HG03342 (cell line): ENCODE results near the gene MTF2.
"Not testable (repeated sequence)": the region's sequence is repeated elsewhere in the genome, so short reads cannot be mapped to it uniquely, and the experiment has no call there.

ENCODE experiments used
- ATAC-seq: cut with Tn5 transposase; IDR thresholded peaks from one replicate; pipeline ENCODE4 v1.9.1; 2021; ENCODE audit warnings: mild to moderate bottlenecking, moderate library complexity; ENCODE audit not compliant: unreplicated experiment

The MTF2 gene

DNA sequence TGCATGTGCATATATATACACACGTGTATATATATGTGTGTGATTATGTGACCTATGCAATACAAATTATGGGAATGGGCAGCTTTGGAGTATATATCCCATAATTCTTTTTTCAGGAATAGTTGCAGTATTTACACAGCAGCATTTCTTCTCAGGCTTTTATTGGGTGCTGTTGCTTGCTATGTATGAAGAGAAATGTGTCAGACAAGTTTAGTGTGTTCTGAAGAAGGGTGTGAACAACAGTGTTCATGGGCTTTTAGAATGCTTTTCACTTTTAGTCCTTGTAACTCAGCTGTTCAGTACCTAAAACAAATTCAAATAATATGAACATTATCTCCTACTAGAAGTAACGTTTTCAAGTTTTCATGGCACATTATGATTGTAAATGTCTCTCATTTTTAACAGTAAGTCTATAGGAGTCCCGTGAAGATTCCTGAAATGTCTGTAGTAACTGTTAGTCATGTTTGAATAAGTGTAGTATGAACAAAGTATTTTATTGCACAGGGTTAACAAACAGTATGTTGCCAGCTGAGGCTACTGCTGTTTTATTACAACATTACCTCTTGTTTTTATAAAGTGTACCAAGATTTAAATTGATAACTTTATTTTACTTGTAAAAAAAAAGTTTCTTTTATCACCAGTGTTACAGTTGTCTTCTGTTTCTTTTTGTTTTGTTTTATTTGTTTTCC, 58.7 kb downstream of the MTF2 start:
- ATAC-seq: no peak

DNA sequence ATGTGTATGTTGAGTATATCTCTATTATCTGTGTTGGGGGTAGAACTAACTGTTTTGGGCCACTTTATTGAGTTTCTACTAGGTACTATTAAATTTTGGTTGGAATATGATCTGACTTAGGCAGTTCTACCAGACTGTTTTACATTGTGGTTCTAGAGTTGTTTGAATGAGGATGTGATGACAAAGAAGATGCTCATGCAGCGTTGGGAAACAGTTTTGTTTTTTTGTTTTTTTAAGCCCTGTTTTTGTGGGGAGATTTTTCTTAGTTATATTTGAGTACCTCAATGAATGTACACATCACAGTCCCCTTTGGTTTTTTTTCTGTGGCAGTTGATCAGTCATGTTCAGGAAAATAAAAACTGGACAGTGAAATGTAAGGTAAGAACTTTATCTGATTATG, 61.0 kb downstream of the MTF2 start:
- ATAC-seq: no peak

DNA sequence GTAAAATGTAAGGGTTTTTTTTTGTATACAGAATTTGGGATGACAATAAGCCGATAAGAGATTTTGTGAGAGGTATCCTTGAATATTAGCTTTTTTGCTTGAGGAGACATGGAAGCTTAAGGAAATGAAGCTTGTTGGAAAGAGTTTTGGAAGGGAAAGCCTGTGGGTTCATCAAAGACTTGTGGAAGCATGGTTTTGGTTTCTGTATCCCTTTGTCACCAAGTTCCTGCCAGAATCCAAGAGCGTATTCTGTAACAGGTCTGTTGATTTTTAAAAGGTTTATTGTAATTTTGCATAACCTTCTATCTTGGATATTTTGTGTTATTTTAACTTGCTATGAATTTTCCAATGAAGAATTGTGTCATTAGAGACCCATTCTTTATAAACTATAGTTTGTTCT, 63.1 kb downstream of the MTF2 start:
- no peak for ATAC-seq

DNA sequence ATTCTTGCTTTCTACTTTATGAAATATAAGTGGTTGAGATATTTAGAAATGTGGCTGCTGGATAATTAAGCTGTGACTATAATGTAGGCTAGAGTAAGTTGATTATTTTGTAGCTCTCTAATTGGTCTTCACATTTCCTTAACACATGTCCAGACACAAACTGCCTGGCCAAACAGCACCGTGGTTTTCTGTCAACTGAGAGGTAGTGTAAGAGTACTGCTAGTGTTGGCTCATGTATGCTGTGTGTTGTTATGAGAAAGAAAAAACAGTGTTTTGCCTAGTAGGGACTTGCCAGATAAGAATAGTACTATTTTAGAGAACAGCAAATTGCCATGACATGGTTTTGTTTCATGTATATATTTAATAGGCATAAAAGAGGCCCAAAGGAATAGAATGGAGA, 64.1 kb downstream of the MTF2 start:
- no peak for ATAC-seq

DNA sequence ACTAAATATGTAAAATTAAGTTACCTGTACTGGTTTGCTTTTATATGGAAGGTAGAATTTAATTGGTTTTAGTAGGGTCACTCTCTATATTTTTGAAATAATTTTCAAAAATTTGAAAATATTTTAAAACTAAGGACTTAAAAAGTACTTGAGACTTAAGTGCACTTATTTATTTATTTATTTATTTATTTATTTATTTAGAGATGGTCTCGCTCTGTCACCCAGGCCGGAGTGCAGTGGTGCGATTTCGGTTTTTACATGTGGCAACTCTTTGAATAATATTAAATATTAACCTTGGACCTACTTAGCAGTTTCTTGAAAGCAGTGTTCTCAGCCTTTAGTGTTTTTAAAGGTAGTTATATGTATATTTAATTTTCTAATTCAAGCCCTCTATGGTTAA, 64.7 kb downstream of the MTF2 start:
- no peak for ATAC-seq

DNA sequence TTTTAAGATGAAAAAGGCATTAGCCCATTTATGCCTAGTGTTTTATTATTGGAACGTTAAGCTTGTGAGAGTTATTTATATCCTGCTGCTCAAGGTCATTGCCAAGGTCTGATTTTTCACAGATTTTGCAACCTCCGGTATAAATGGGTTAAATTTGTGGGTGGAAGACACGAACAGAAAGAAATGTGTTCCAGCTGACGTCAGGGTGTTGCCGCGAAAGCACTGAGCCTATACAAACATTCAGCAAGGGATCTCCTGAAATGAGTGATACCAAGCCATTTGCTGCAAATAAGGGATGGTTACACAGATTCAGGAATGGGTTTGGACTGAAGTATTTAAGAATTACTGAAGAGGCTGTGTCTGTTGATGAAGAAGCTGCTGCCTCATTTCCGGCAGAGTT, 68.9 kb downstream of the MTF2 start:
- ATAC-seq: no peak

DNA sequence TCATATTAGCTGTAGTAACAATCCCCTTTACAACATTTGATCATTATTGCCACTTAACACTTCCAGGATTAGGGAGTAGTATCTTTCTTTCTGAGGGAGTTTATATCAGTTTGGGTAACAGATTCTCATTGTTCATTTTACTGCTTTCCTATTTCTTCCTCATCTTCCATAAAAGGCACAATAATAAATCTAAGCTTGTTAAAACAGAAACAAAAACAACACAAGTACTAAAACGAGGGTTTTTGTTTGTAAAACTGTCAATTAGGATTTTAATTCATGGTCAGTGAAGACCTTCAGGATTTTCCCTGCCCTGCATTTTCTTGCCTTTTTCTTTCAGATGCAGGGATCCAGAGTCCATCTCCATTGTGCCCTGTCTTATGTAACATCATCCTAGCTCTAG, 71.6 kb downstream of the MTF2 start:
- no peak for ATAC-seq

DNA sequence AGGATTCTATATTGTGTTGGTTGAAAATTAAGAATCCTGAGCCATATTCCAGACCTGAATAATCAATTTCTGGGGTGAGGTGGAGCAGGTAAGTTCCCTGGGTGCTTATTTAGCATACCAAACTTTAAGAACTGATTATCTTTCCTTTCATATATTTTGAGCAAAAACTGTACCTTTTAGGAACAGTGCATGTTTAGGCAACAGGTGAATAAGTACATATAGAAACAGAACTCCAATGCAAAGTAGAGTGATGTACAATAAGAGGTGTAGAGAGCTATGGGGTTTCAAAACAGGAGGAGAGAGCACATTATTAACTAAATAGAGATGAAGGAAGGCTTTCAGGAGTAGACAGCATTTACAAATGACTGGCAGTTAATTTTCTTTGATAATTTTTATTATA, 72.4 kb downstream of the MTF2 start:
- no peak for ATAC-seq

DNA sequence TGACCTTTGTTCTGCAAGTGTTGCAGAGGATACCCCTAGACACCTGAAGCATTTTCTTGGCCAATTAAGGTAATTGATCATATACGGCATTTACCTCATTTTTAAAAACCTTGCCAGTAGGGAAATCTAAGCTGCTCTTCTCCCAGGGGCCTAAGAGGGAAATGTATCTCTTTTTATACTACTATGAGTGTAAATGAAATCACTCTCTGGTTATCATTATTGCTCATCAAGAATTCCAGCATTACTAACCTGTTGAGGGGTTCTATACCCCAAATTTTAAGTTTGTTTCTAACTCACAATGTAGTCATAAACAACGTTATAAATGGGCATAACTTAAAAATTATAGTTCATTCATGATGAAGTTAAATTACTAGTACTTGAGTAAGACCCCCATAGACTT, 73.8 kb downstream of the MTF2 start:
- no peak for ATAC-seq

DNA sequence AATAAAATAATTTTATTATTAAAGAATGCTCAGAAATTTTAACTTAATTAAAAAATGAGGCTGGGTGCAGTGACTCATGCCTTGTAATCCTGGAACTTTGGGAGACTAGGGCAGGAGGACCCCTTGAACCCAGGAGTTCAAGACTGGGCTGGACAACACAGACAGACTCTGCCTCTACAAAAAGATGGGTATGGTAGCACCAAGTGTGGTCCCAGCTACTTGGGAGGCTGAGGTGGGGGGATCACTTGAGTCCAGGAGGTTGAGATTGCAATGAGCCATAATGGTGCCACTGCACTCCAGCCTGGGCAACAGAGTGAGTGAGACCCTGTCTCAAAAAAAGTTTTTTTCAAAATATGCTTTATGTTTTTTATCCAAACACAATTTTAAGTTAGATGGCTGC, 75.8 kb downstream of the MTF2 start:
- no peak for ATAC-seq

DNA sequence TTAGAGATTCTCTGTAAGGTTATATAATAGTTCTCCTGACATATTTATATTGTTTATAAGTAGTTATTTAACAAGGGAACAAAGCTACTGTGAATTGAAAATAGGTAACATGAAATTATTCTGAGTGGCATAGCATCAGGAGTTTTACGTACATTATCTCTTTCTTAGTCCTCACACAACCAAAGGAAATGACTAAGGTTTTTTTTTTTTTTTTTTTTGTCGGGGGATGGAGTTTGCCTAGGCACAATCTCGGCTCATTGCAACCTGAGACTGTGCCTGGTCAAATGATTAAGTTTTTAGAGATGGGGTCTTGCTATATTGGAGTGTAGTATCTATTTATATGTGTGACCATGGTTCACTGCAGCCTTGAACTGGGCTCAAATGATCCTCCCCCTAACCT, 76.3 kb downstream of the MTF2 start:
- no peak for ATAC-seq

DNA sequence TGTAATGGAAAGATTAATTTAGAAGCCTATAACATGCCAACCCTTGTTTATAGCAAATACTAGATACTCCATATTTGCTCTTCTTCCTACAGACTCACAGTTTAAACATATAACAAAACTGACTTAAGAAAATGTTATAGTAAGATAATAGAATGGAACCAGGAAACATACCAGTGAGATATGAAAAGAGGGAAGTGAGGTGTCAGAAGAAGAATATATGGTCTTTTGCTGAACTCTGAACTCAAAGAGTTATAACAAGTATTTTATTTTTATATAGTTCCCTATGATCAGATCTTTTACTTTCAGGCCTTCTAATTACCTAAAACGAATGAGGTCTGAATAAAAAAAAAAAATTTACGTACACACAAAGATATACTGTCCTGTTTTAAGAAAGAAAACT, 80.3 kb downstream of the MTF2 start:
- ATAC-seq: no peak

DNA sequence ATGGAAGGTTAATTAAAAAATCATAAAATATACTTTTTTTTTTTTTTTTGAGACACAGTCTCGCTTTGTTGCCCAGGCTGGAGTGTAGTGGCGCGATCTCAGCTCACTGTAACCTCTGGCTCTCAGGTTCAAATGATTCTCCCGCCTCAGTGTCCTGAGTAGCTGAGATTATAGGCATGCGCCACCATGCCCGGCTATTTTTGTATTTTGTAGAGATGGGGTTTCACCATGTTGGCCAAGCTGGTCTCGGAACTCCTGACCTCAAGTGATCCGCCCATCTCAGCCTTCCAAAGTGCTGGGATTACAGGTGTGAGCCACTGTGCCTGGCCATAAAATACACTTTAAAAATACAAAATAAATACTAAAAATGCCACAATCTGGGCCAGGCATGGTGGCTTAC, 84.2 kb downstream of the MTF2 start:
- not testable (repeated sequence) for ATAC-seq

DNA sequence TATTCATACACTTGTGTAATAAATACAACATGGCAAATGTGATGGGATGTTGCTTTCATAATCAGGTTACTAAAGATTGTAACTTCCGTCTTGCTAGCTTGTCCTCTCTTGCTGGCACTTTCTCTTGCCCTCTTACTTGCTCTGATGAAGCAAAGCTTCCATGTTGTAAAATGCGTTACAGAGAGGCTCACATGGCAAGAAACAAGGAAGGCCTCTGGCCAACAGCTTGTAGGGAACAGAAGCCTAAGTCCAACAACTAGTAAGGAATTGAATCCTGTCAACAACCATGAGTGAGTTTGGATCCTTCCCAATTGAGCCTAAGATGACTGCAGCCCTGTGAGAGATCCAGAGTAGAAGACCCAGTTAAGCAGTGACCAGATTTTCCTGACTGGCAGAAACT, 85.7 kb downstream of the MTF2 start:
- no peak for ATAC-seq

DNA sequence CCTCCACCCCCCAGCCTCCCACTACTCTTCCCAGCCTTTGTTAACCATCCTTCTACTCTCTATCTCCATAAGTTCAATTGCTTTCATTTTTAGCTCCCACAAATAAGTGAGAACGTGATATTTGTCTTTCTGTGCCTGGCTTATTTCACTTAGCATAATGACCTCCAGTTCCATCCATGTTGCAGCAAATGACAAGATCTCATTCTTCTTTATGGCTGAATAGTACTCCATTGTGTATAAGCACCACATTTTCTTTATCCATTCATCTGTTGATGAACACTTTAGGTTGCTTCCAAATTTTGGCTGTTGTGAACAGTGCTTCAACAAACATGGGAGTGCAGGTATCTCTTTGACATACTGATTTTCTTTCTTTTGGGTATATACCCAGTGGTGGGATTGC, 86.8 kb downstream of the MTF2 start:
- ATAC-seq: not testable (repeated sequence)

DNA sequence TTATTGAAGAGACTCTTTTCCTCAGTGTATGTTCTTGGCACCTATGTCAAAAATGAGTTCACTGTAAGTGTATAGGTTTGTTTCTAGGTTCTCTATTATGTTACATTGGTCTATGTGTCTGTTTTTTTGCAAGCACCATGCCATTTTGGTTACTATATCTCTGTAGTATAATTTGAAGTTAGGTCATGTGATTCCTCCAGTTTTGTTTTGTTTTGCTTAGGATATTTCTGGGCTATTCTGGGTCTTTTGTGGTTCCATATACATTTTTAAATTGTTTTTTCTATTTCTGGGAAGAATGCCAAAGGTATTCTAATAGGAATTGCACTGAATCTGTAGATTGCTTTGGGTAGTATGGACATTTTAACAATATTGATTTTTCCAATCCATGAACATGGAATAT, 87.9 kb downstream of the MTF2 start:
- ATAC-seq: no peak

DNA sequence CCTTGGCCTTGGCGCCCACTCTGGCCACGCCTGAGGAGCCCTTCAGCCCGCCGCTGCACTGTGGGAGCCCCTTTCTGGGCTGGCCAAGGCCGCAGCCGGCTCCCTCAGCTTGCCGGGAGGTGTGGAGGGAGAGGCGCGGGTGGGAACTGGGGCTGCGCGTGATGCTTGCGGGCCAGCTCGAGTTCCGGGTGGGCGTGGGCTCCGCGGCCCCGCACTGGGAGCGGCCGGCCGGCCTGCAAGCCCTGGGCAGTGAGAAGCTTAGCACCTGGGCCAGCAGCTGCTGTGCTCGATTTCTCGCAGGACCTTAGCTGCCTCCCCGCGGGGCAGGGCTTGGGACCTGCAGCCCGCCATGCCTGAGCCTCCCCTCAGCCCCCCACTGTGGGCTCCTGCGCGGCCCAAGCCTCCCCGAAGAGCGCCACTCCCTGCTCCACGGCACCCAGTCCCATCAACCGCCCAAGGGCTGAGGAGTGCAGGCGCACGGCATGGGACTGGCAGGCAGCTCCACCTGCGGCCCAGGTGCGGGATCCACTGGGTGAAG, 91.1 kb downstream of the MTF2 start:
- not testable (repeated sequence) for ATAC-seq

DNA sequence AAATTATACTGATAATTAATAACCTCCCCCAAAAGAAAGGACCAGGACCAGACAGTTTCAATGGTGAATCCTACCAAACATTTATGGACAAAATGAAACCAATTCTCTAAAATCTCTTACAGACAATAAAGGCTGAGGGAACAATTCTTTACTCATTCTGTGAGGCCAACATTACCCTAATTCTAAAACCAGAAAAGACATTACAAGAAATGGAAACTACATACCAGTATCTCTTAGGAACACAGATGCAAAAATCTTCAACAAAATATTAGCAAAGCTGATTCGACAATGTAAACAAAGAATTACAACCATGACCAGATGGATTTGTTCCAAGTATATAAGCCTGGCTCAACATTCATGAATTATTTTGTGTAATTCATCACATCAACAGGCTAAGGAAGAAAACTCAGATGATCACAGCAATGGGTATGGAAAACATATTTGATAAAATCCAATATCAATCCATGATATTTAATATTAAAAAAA, 92.5 kb downstream of the MTF2 start:
- ATAC-seq: no peak

DNA sequence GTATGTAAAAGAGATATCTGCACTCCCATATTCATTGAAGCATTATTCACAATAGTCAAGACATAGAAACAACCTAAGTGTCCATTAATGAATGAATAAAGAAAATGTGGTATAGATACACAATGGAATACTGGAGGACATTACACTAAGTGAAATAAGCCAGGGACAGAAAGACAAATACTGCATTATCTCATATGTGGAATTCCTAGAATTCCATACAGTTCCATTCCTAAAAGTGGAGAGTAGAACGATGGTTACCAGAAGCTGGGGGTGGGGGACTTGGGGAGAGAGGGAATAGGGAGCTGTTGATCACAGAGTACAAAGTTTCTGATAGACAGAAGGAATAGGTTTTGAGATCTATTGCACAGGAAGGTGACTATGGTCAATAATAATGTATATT, 93.7 kb downstream of the MTF2 start:
- ATAC-seq: no peak

DNA sequence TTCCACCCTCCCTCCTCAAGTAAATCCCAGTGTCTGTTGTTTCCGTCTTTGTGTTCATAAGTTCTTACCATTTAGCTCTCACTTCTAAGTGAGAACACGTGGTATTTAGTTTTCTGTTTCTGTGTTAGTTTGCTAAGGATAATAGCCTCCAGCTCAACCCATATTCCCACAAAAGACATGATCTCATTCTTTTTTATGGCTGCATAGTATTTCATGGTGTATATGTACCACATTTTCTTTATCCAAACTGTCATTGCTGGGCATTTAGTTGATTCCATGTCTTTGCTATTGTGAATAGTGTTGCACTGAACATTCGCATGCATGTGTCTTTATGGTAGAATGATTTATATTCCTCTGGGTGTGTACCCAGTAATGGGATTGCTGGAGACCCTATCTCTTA, 95.6 kb downstream of the MTF2 start:
- not testable (repeated sequence) for ATAC-seq

DNA sequence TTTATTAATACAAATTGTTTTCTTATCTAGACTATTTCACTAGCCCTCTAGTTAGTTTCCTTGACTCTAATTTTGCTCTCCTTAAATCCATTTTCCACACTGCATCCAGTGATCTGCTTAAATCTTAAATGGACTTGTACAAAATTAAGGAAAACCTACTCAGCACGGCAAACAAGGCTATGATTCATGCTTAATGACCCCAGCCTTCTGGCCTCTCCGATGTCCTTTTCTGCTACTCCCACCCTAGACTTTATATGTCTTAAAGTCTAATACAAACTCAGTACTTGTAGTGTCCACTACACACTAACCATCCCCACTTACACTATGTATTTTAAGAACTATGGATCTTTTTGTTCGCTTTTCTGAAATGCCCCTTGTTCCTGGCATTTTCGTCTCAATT, 98.9 kb downstream of the MTF2 start:
- ATAC-seq: no peak

DNA sequence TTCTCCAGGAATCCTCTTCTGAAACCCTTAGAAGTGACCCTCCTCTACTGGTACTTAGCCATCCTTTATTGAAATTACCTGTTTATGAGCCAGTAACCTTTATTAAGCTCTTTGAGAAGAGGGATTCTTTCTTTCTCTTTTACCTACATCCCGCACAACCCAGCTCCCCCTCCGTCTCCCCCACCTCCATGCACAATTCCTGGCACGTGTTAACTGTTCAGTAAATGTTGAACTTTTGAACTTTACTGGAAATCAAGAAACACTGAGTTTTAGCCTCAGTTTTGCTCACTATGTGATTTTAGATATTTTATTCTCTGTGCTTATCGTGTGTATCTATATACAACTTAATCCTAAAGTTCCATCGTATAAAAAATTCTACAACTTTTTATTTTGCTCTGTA, 99.3 kb downstream of the MTF2 start:
- ATAC-seq: no peak
